SHP77 (cell line): ENCODE data around the gene IAH1.

Experiments used
- DNase-seq, 2 experiments: peaks; one replicate each; lab custom pipeline; 2025; lab: John Stamatoyannopoulos, UW

Gene IAH1

DNA sequence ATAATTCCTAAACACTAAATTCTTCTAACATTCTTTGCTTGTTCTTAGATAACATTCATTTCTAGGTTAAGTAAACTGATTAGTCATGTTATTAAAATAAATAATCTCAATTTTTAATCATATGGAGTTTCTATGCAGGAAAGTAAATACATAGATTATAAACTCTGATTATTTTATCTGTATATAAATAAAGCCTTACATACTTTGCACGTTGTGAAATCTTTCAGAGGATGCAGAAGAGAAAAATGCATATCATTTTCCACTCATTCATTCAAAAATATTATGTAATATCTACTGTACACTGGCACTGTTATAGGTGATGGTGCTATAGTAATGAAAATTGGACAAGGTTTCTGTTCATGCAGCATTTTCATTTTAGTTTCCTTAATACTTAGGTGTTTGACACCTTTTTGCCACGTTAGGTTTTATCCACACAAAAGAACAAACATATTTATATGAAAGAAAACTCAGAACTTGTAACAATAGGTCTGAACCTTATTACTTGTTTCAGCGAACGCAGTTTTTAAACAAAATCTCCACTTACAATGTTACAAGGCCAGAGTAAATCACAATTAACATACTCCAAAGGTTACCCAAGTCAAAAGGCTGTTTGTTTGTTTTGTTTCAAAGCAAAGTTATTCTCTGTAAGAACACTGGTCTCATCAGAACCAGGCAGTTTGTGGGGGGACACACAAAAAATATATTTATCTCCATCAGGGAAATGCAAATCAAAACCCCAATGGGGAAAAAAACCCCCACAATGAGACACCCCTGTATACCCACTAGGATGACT is 53.8 kb downstream of the IAH1 start:
- DNase-seq = no peak

DNA sequence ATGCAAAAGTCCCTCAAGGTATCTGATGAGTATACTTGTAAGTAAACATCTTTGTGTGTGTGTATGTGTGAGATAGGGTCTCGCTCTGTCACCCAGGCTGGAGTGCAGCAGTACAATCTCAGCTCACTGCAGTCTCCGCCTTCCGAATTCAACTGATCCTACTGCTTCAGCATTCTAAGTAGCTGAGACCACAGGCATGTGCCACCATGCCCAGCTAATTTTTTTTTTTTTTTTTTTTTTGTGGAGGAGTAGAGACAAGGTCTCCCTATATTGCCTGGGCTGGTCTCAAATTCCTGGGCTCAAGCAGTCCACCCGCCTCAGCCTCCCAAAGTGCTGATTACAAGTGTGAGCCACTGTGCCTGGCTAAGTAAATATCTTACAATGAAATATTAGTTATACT is 58.1 kb downstream of the IAH1 start:
- DNase-seq = no peak

DNA sequence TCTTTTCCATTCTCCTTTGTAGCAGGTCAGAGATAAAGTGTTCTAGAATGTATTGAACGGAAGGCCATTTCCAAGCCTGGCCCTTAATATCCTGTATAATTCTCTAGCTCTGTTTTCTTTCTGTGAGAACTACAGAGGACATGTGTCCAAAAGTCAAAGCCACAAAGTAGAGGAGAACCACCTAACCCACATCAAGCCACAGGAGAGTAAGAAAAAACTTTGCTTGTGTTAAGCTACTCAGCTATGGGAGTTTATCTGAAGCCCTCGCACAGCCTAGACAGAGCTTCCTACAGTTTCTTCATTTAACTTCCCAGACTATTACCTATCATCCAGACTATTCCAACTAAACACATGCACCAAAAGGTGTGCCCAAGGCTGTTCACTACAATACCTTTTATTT is 59.3 kb downstream of the IAH1 start:
- no peak for DNase-seq

GRCh38 chr2:9535177-9535576 is 60.8 kb downstream of the IAH1 start:
- no peak for DNase-seq

GRCh38 chr2:9536504-9536903 is 62.2 kb downstream of the IAH1 start:
- no peak for DNase-seq

DNA sequence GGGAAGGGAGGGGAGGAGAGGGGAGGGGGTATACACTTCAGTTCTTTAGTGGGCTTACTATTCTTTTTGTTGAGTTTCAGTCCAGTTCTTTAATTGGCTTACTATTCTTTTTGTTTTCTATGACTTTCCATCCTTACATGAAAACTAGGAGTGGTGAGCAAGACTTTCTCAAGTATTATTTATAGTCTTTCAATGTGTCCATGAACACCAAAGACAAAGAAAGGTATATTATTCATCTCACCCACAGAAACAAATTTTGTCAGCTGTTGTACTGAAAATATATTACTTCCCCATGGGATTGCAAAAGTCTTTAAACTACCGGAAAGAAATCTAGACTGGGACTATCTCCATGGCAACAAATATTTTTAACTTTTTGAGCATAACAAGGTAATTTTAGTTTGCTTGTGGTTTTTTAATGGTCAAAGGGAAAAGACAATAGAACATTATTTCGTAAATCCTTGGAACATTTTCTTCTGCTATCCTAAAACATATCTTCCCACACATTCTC is 63.7 kb downstream of the IAH1 start:
- DNase-seq = no peak
